Endothelial cell (in vitro differentiated cells): ENCODE results near the gene HPN. TPM values are rescaled to one million over a fixed set of nuclear protein-coding genes. Genes with fewer than 3 reads are reported as not detected.
A peak's percentile ranks its signal among the peaks of the same experiment; 100 is the strongest.

Source experiments
- DNase-seq: peaks from one replicate; pipeline ENCODE4 v3.0.0; 2021; ENCODE audit warnings: low spot score
- H3K27ac Mint-ChIP-seq: one replicate; pipeline ENCODE4 v1.8.0; 2021; ENCODE audit warnings: mixed read lengths, inconsistent platforms; ENCODE audit not compliant: unreplicated experiment
- H3K27me3 Mint-ChIP-seq: one replicate; pipeline ENCODE4 v1.8.0; 2021; ENCODE audit warnings: mild to moderate bottlenecking, moderate library complexity, mixed read lengths, inconsistent platforms; ENCODE audit not compliant: unreplicated experiment
- H3K36me3 Mint-ChIP-seq: one replicate; pipeline ENCODE4 v1.8.0; 2021; ENCODE audit warnings: mild to moderate bottlenecking, low read depth, mixed read lengths, inconsistent platforms; ENCODE audit not compliant: unreplicated experiment
- H3K4me1 Mint-ChIP-seq: one replicate; pipeline ENCODE4 v1.8.0; 2021; ENCODE audit warnings: mild to moderate bottlenecking, mixed read lengths, inconsistent platforms; ENCODE audit not compliant: unreplicated experiment
- H3K4me3 Mint-ChIP-seq: one replicate; pipeline ENCODE4 v1.8.0; 2021; ENCODE audit warnings: mild to moderate bottlenecking, mixed read lengths, inconsistent platforms; ENCODE audit not compliant: unreplicated experiment
- H3K9me3 Mint-ChIP-seq: one replicate; pipeline ENCODE4 v1.8.0; 2021; ENCODE audit warnings: mixed read lengths, inconsistent platforms; ENCODE audit not compliant: unreplicated experiment
- CTCF ChIP-seq: fragments of 200-600 bp; sonication (generic); IDR thresholded peaks from one replicate; pipeline ENCODE4 v1.5.0; 2021; ENCODE audit warnings: antibody characterized with exemption; ENCODE audit not compliant: unreplicated experiment
- total RNA-seq: library from RNA; stranded (reverse); fragmentation: NEBNext Ultra II Directional; extraction: Animal tissue kit (Norgen Biotek cat#: 25700); gene quantifications from one replicate; pipeline ENCODE4 v1.2.1, GENCODE V29; 2021; ENCODE audit not compliant: unreplicated experiment

The HPN gene
- total RNA-seq, 1 donor from 2014 or later: 1.3 TPM

- Mint-ChIP-seq H3K27me3 (peaks cover 11% of the 10 kb centered on the region), H3K27ac (no peak overlapping the region), H3K9me3 (no peaks in the 10 kb centered on the region), H3K4me1 (peaks cover 1% of the 10 kb centered on the region), H3K4me3 (no peak overlapping the region), H3K36me3 (no peaks in the 10 kb centered on the region)
- DNase-seq: no peak
- no peak for TF ChIP-seq CTCF
These were observed 2.7 kb upstream of the HPN start for GRCh38 chr19:35038623-35039512.

GRCh38 chr19:35039881-35040825 is 1.4 kb upstream of the HPN start:
- DNase-seq: no peak
- no peak for TF ChIP-seq CTCF
- Mint-ChIP-seq H3K4me3 (no peak overlapping the region), H3K36me3 (no peaks in the 10 kb centered on the region), H3K9me3 (no peaks in the 10 kb centered on the region), H3K4me1 (peaks cover 10% of the 10 kb centered on the region), H3K27ac (no peak overlapping the region), H3K27me3 (peaks cover 13% of the 10 kb centered on the region)

GRCh38 chr19:35040826-35041547 is 534 bp upstream of the HPN start:
- DNase-seq: peak; percentile 45
- H3K27ac Mint-ChIP-seq: no peak overlapping the region

GRCh38 chr19:35042056-35042730 is 672 bp downstream of the HPN start:
- no peak overlapping the region for H3K4me3 Mint-ChIP-seq
- no peak for DNase-seq
- H3K27me3 Mint-ChIP-seq: peaks cover 9% of the 10 kb centered on the region
- peak overlapping the region; percentile 48 for H3K27ac Mint-ChIP-seq
- peaks cover 17% of the 10 kb centered on the region for H3K4me1 Mint-ChIP-seq
- no peaks in the 10 kb centered on the region for H3K36me3 Mint-ChIP-seq
- TF ChIP-seq CTCF: no peak
- no peaks in the 10 kb centered on the region for H3K9me3 Mint-ChIP-seq

More at GRCh38 chr19:35040826-35041547, 534 bp upstream of the HPN start:
- H3K9me3 Mint-ChIP-seq: no peaks in the 10 kb centered on the region
- no peak for TF ChIP-seq CTCF
- no peak overlapping the region for H3K4me3 Mint-ChIP-seq
- no peaks in the 10 kb centered on the region for H3K36me3 Mint-ChIP-seq
- peaks cover 17% of the 10 kb centered on the region for H3K4me1 Mint-ChIP-seq
- peaks cover 12% of the 10 kb centered on the region for H3K27me3 Mint-ChIP-seq
